Measurements from ENCODE around the gene ODAD4.

ODAD4 gene

GRCh38 chr17:41930009-41930832 lies at the start of gene ODAD4:
TSS of gene ODAD4 (plus strand) at chr17:41930617. CDS start at chr17:41930724, 107 bp downstream.
- peak; percentile 93 to 96 (median 93) for DNase-seq (ENCODE audit: low read depth in 3 of 3)

GRCh38 chr17:41882756-41883155 lies 47.7 kb upstream of the ODAD4 start:
- DNase-seq (ENCODE audit: low read depth in 3 of 3): no peak

- DNase-seq (ENCODE audit: low read depth in 3 of 3): no peak
These were observed 44.7 kb upstream of the ODAD4 start for GRCh38 chr17:41885733-41886132.

- DNase-seq (ENCODE audit: low read depth in 3 of 3): no peak
These were observed 42.0 kb upstream of the ODAD4 start for GRCh38 chr17:41888332-41888965.

GRCh38 chr17:41891135-41892020 lies 39.0 kb upstream of the ODAD4 start:
- DNase-seq (ENCODE audit: low read depth in 3 of 3): no peak

GRCh38 chr17:41892021-41892376 lies 38.4 kb upstream of the ODAD4 start:
- DNase-seq (ENCODE audit: low read depth in 3 of 3): no peak

- no peak for DNase-seq (ENCODE audit: low read depth in 3 of 3)
These were observed 37.0 kb upstream of the ODAD4 start for GRCh38 chr17:41893384-41893783.

GRCh38 chr17:41894791-41895331 lies 35.6 kb upstream of the ODAD4 start:
- DNase-seq (ENCODE audit: low read depth in 3 of 3): no peak

- DNase-seq (ENCODE audit: low read depth in 3 of 3): no peak
These were observed 34.8 kb upstream of the ODAD4 start for GRCh38 chr17:41895617-41896016.

GRCh38 chr17:41896726-41897125 lies 33.7 kb upstream of the ODAD4 start:
- no peak for DNase-seq (ENCODE audit: low read depth in 3 of 3)

GRCh38 chr17:41901646-41902045 lies 28.8 kb upstream of the ODAD4 start:
- DNase-seq (ENCODE audit: low read depth in 3 of 3): no peak

GRCh38 chr17:41904242-41904841 lies 26.1 kb upstream of the ODAD4 start:
- DNase-seq (ENCODE audit: low read depth in 3 of 3): no peak

- no peak for DNase-seq (ENCODE audit: low read depth in 3 of 3)
These were observed 25.2 kb upstream of the ODAD4 start for GRCh38 chr17:41905172-41905571.

GRCh38 chr17:41906465-41907184 lies 23.8 kb upstream of the ODAD4 start:
- no peak for DNase-seq (ENCODE audit: low read depth in 3 of 3)

- no peak for DNase-seq (ENCODE audit: low read depth in 3 of 3)
These were observed 23.2 kb upstream of the ODAD4 start for GRCh38 chr17:41907185-41907556.

GRCh38 chr17:41907633-41908539 lies 22.5 kb upstream of the ODAD4 start:
- no peak for DNase-seq (ENCODE audit: low read depth in 3 of 3)

GRCh38 chr17:41909088-41909487 lies 21.3 kb upstream of the ODAD4 start:
- no peak for DNase-seq (ENCODE audit: low read depth in 3 of 3)

- no peak for DNase-seq (ENCODE audit: low read depth in 3 of 3)
These were observed 19.6 kb upstream of the ODAD4 start for GRCh38 chr17:41910701-41911391.

GRCh38 chr17:41912925-41913324 lies 17.5 kb upstream of the ODAD4 start:
- no peak for DNase-seq (ENCODE audit: low read depth in 3 of 3)
